Measurements from ENCODE around the gene IFRD2.

DNA sequence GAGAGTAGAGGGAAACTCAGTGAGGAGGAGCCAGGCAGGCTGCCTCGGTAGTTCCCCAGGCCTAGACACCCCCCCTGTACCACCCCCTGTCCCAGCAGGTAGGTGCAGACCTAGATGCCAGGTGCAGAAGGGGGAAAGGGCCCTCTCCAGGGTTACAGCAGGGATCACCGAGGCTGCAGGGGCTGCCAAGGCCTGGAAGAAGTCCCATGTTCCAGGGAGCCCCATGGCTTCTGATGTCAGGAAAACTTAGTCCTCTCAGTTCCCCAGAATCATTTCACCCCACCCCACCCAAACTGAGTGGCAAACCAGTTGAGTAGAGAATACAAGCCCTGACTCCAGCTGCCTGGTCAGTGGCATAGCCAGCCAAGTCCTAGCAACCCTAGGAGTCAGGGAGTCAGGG, 30.7 kb downstream of the IFRD2 start:
- no peak for TF ChIP-seq EZH2 (IDR thresholded peaks at IDR 0.05)
- no peak for TF ChIP-seq POLR2AphosphoS5 (IDR thresholded peaks at IDR 0.05; ENCODE audit: borderline replicate concordance, low read depth, low read length)
